Endothelial cell of umbilical vein (primary cell): ENCODE data around the gene EFHD1. TPM values are rescaled to one million over a fixed set of nuclear protein-coding genes. Genes with fewer than 3 reads are reported as not detected.

Experiments used
- BruUV-seq: library from RNA; stranded (reverse); fragments of 400-500 nt; replicated peaks from 2 replicates; lab custom pipeline; 2021; lab: Mats Ljungman, UMichigan
- CTCF ChIA-PET: fragments of 300-600, 350-600 bp; sonication (Branson Sonifier 250); formaldehyde crosslinking; loops from one replicate; lab custom pipeline; 2021; ENCODE audit warnings: antibody characterized with exemption, inconsistent platforms; lab: Charles Lee
- POLR2A ChIA-PET: fragments of 300-600, 350-600 bp; sonication (Branson Sonifier 250); formaldehyde crosslinking; loops from one replicate; lab custom pipeline; 2021; ENCODE audit warnings: antibody characterized with exemption, inconsistent platforms; lab: Charles Lee
- DNase-seq: peaks from one replicate; pipeline ENCODE4 v3.0.0-alpha.2; 2011; ENCODE audit warnings: low read depth, low spot score
- FAIRE-seq: peaks from 2 replicates; lab custom pipeline; 2011; peaks lifted over from hg19 to GRCh38; lab: Jason Lieb, UNC
- H2AFZ ChIP-seq: 2 replicates; pipeline ENCODE4 v1.6.0; 2012; ENCODE audit warnings: low read depth, low read length, control low read depth, inconsistent platforms
- H3K27ac ChIP-seq: 2 replicates; pipeline ENCODE4 v1.5.1; 2011; ENCODE audit warnings: low read depth, mild to moderate bottlenecking, control low read depth, low read length, moderate library complexity; ENCODE audit not compliant: insufficient read depth
- H3K27me3 ChIP-seq, 2 experiments: 2 replicates each; pipeline versions ENCODE4 v1.6.0 to v1.6.1; 2011; ENCODE audit warnings: low read length in 2 of 2, mixed read lengths in 1 of 2; ENCODE audit not compliant: control insufficient read depth in 2 of 2, insufficient read depth in 2 of 2
- H3K36me3 ChIP-seq, 2 experiments: 2 replicates in 1 of 2; 3 replicates in 1 of 2; pipeline ENCODE4 v1.5.1; 2011; ENCODE audit warnings: low read length in 2 of 2, mild to moderate bottlenecking in 1 of 2, moderate library complexity in 1 of 2; ENCODE audit not compliant: control insufficient read depth in 2 of 2, insufficient read depth in 2 of 2; ENCODE audit errors: extremely low read depth in 1 of 2
- H3K4me1 ChIP-seq: 3 replicates; pipeline ENCODE4 v1.5.1; 2011; ENCODE audit warnings: mild to moderate bottlenecking, low read length; ENCODE audit not compliant: control insufficient read depth, insufficient read depth; ENCODE audit errors: extremely low read depth
- H3K4me2 ChIP-seq: 2 replicates; pipeline ENCODE4 v1.6.1; 2011; ENCODE audit warnings: low read length, control low read depth, mixed read lengths; ENCODE audit not compliant: insufficient read depth
- H3K4me3 ChIP-seq, 3 experiments: fragments of 200-600 bp in 1 of 3; sonication (generic), shearing (Covaris generic) in 1 of 3; replicated peaks in 1 of 3; 2 replicates each; pipeline ENCODE4 v1.5.1; 2011 to 2016; ENCODE audit warnings: control low read depth in 3 of 3, low read length in 3 of 3, mild to moderate bottlenecking in 2 of 3, inconsistent platforms in 1 of 3, low read depth in 1 of 3, moderate library complexity in 1 of 3; ENCODE audit not compliant: insufficient read depth in 1 of 3
- H3K79me2 ChIP-seq: 2 replicates; pipeline ENCODE4 v1.6.0; 2012; ENCODE audit warnings: low read length, inconsistent platforms; ENCODE audit not compliant: control insufficient read depth, insufficient read depth
- H3K9ac ChIP-seq: replicated peaks from 2 replicates; pipeline ENCODE3; 2011; ENCODE audit warnings: low read length, control low read depth; ENCODE audit not compliant: insufficient read depth; ENCODE audit errors: extremely low read depth
- H3K9me1 ChIP-seq: replicated peaks from 3 replicates; pipeline ENCODE4 v1.6.0; 2011; ENCODE audit warnings: mild to moderate bottlenecking, low read length; ENCODE audit not compliant: control insufficient read depth, insufficient read depth; ENCODE audit errors: extremely low read depth
- H3K9me3 ChIP-seq: replicated peaks from 2 replicates; pipeline ENCODE4 v1.5.1; 2012; ENCODE audit warnings: low read length, inconsistent platforms; ENCODE audit not compliant: control insufficient read depth, insufficient read depth
- H4K20me1 ChIP-seq: replicated peaks from 2 replicates; pipeline ENCODE3; 2011; ENCODE audit warnings: mild to moderate bottlenecking, low read length; ENCODE audit not compliant: control insufficient read depth, insufficient read depth; ENCODE audit errors: extremely low read depth
- EZH2 ChIP-seq: IDR thresholded peaks from 2 replicates; pipeline ENCODE4 v1.6.1; 2012; ENCODE audit warnings: borderline replicate concordance, low read depth, mild to moderate bottlenecking, moderate library complexity, low read length, inconsistent platforms; ENCODE audit not compliant: severe bottlenecking
- FOS ChIP-seq: IDR thresholded peaks from 2 replicates; pipeline ENCODE4 v1.6.1; 2011; ENCODE audit warnings: mild to moderate bottlenecking, low read length, moderate library complexity, borderline replicate concordance; ENCODE audit not compliant: insufficient read depth
- GATA2 ChIP-seq: IDR thresholded peaks from 2 replicates; pipeline ENCODE4 v1.7.0; 2011; ENCODE audit warnings: low read depth, mild to moderate bottlenecking, moderate library complexity, mixed read lengths, low read length; ENCODE audit not compliant: insufficient read length, insufficient read depth
- JUN ChIP-seq: IDR thresholded peaks from 2 replicates; pipeline ENCODE4 v1.6.1; 2011; ENCODE audit warnings: borderline replicate concordance, low read depth; ENCODE audit not compliant: insufficient read length, insufficient read depth
- MYC ChIP-seq: IDR thresholded peaks from one replicate; pipeline ENCODE4 v1.6.1; 2011; ENCODE audit warnings: mild to moderate bottlenecking, low read depth, low read length
- POLR2A ChIP-seq: IDR thresholded peaks from 2 replicates; pipeline ENCODE4 v1.6.1; 2012; ENCODE audit warnings: low read depth, mild to moderate bottlenecking, control low read depth, low read length
- POLR2AphosphoS5 ChIP-seq: IDR thresholded peaks from 2 replicates; pipeline ENCODE4 v1.6.1; 2012; ENCODE audit warnings: low read depth, mild to moderate bottlenecking, control low read depth, low read length, moderate library complexity; ENCODE audit not compliant: insufficient read depth
- dilution Hi-C: fragments of 300-500 bp; cut with MboI; formaldehyde crosslinking; loops from one replicate; pipeline ENCODE4 v1.15.0; 2019; ENCODE audit warnings: low sequenced_read_pairs; ENCODE audit not compliant: extremely low pct_ligation_motif_present
- intact Hi-C: fragments of 100-400 bp; cut with micrococcal nuclease; formaldehyde crosslinking; loops from one replicate; pipeline ENCODE4 v1.10.0; 2022
- polyA plus RNA-seq, 4 experiments: library from polyadenylated mRNA; depleted of rRNA in 3 of 4; stranded (reverse) in 3 of 4; unstranded in 1 of 4; fragments of >200 nt; gene quantifications; 2 replicates each; pipeline versions ENCODE4 v1.2.1 to v1.2.3, GENCODE V29; 2011 to 2012; ENCODE audit warnings: missing spikeins in 1 of 4
- total RNA-seq: library from RNA; stranded (reverse); gene quantifications from 2 replicates; pipeline ENCODE4 v1.2.3, GENCODE V29; 2021
- TF ChIP-seq, protein P1 (sequence below): IDR thresholded peaks from 2 replicates; pipeline ENCODE4 v1.6.1; 2011; ENCODE audit not compliant: insufficient read depth, insufficient read length
- TF ChIP-seq, protein P2 (sequence below), 2 donors: IDR thresholded peaks; 1 replicate in 1 of 2; 2 replicates in 1 of 2; pipeline ENCODE4 v1.5.1; 2011; ENCODE audit warnings: low read length in 2 of 2, mild to moderate bottlenecking in 2 of 2, moderate library complexity in 2 of 2, control low read depth in 1 of 2, inconsistent platforms in 1 of 2, low read depth in 1 of 2; ENCODE audit not compliant: insufficient read depth in 1 of 2; ENCODE audit errors: extremely low read depth in 1 of 2

EFHD1 gene
- total and polyA plus RNA-seq, 2 donors (not counting 3 experiments of a cell fraction or from before 2014, with no cell fraction given) = 0.18 TPM; not detected in 1

DNA sequence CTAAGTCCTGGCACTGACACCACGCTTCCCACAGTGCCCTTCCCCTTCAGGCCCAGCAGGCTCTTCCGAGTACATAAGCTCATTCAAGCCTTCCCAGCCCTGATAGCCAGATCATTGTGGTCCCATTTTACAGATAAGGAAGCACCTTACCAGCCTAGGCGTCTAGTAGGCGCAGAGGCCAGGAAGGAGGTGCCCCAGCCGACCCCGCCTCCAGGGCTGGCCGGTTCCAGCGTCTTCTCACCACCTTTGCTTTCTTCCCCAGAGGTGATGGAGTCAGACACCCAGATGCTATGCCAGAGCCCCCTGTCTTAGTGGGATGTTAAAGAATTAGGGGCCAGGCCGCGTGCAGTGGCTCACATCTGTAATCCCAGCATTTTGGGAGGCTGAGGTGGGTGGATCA lies 28.9 kb upstream of the EFHD1 start:
- Histone ChIP-seq H2AFZ (no peak overlapping the region), H3K27me3 (peaks cover 0 to 2% of the 10 kb centered on the region in 2 experiments), H4K20me1 (no peaks in the 10 kb centered on the region), H3K79me2 (no peaks in the 10 kb centered on the region), H3K4me3 (no peak overlapping the region), H3K9me1 (no peaks in the 10 kb centered on the region), H3K4me1 (no peaks in the 10 kb centered on the region), H3K9me3 (no peaks in the 10 kb centered on the region), H3K27ac (no peak overlapping the region), H3K9ac (no peak overlapping the region), H3K36me3 (no peaks in the 10 kb centered on the region), H3K4me2 (no peak overlapping the region)
- ChIA-PET CTCF (interaction anchor here (0.7 to 1.2 kb wide), 5 partner anchors 9 to 223 kb away, joined by 3 to 5 read pairs (median 3); no protein-coding TSS in a partner anchor), POLR2A (no interaction called here)
- FAIRE-seq = no peak
- BruUV-seq = no TSS peak
- intact Hi-C loops = loop anchor here (10.0 kb wide), 2 partner anchors 420 to 450 kb away; no protein-coding TSS in a partner anchor
- TF ChIP-seq FOS (no peak), JUN (no peak), MYC (no peak), POLR2AphosphoS5 (no peak), GATA2 (no peak), POLR2A (no peak), EZH2 (no peak)
- TF ChIP-seq, protein P1, sequence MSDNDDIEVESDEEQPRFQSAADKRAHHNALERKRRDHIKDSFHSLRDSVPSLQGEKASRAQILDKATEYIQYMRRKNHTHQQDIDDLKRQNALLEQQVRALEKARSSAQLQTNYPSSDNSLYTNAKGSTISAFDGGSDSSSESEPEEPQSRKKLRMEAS = no peak
- TF ChIP-seq, protein P2, sequence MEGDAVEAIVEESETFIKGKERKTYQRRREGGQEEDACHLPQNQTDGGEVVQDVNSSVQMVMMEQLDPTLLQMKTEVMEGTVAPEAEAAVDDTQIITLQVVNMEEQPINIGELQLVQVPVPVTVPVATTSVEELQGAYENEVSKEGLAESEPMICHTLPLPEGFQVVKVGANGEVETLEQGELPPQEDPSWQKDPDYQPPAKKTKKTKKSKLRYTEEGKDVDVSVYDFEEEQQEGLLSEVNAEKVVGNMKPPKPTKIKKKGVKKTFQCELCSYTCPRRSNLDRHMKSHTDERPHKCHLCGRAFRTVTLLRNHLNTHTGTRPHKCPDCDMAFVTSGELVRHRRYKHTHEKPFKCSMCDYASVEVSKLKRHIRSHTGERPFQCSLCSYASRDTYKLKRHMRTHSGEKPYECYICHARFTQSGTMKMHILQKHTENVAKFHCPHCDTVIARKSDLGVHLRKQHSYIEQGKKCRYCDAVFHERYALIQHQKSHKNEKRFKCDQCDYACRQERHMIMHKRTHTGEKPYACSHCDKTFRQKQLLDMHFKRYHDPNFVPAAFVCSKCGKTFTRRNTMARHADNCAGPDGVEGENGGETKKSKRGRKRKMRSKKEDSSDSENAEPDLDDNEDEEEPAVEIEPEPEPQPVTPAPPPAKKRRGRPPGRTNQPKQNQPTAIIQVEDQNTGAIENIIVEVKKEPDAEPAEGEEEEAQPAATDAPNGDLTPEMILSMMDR (IDR thresholded peaks at IDR 0.05; ENCODE audit: extremely low read depth in 1 of 2, insufficient read depth in 1 of 2, low read depth in 1 of 2, low read length in 2 of 2) = no peak
- no peak for DNase-seq
- dilution Hi-C loops = no loop called here
